HG02973 (cell line): ENCODE results near the gene CROCC2.

Source experiments
- ATAC-seq: cut with Tn5 transposase; IDR thresholded peaks from one replicate; pipeline ENCODE4 v1.9.1; 2021; ENCODE audit warnings: moderate library complexity; ENCODE audit not compliant: unreplicated experiment

CROCC2 gene

GRCh38 chr2:240906141-240906910 lies at the start of gene CROCC2:
TSS of gene CROCC2 (plus strand) at chr2:240906336. CDS start at chr2:240906514, 178 bp downstream.
- ATAC-seq, result no peak

GRCh38 chr2:240857039-240858008 lies 48.8 kb upstream of the CROCC2 start:
- ATAC-seq, result no peak

GRCh38 chr2:240858321-240858720 lies 47.8 kb upstream of the CROCC2 start:
- no peak for ATAC-seq

- no peak for ATAC-seq
Measured at GRCh38 chr2:240858871-240859270, 47.3 kb upstream of the CROCC2 start.

- ATAC-seq, result no peak
Measured at GRCh38 chr2:240861547-240861946, 44.6 kb upstream of the CROCC2 start.

GRCh38 chr2:240864475-240864874 lies 41.7 kb upstream of the CROCC2 start:
- ATAC-seq, result no peak

- ATAC-seq, result no peak
Measured at GRCh38 chr2:240865391-240865790, 40.7 kb upstream of the CROCC2 start.

GRCh38 chr2:240868286-240869108 lies 37.6 kb upstream of the CROCC2 start, which contains the start of gene AGXT:
TSS of gene AGXT (plus strand) at chr2:240868824. CDS start at chr2:240868866, 42 bp downstream.
- ATAC-seq, result no peak

GRCh38 chr2:240869109-240869955 lies 36.8 kb upstream of the CROCC2 start:
- no peak for ATAC-seq

- no peak for ATAC-seq
Measured at GRCh38 chr2:240869956-240870875, 35.9 kb upstream of the CROCC2 start.

- no peak for ATAC-seq
Measured at GRCh38 chr2:240871071-240871958, 34.8 kb upstream of the CROCC2 start.

- no peak for ATAC-seq
Measured at GRCh38 chr2:240872317-240873097, 33.6 kb upstream of the CROCC2 start.

- ATAC-seq, result no peak
Measured at GRCh38 chr2:240873098-240873788, 32.9 kb upstream of the CROCC2 start.

GRCh38 chr2:240873805-240874714 lies 32.1 kb upstream of the CROCC2 start:
- ATAC-seq, result no peak

- ATAC-seq, result no peak
Measured at GRCh38 chr2:240874715-240875227, 31.4 kb upstream of the CROCC2 start.
